ENCODE data around the gene ZFYVE28.

GRCh38 chr4:2402941-2403340 is 15.5 kb downstream of the ZFYVE28 start:
- TF ChIP-seq CTCF (IDR thresholded peaks at IDR 0.05) (no peak), POLR2A (IDR thresholded peaks at IDR 0.05) (no peak)
